ENCODE data around the gene SLC38A1.

DNA sequence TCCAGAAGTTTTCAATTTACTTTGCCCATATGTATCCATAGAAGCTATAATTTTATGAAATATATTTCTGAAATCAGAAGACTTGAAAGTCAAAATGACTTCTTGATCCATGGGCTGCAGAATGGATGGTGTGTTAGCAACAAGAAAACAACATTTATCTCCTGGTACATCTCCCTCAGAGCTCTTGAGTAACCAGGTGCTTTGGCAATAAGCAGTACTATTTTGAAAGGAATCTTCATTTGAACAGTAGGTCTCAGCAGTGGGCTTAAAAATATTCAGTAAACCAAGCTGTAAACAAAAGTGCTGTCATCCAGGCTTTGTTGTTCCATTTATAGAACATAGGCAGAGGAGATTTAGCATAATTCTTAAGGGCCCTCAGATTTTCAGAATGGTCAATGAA, 100.4 kb downstream of the SLC38A1 start:
- TF ChIP-seq CTCF (IDR thresholded peaks at IDR 0.05), result no peak
- no peak for TF ChIP-seq POLR2A (IDR thresholded peaks at IDR 0.05)
